Neural cell (in vitro differentiated cells): ENCODE data around the gene FAM20C.

Source experiments
- POLR2AphosphoS5 ChIP-seq: IDR thresholded peaks from 2 replicates; pipeline ENCODE4 v1.6.1; 2012
- REST ChIP-seq: IDR thresholded peaks from 2 replicates; pipeline ENCODE4 v1.6.1; 2012; ENCODE audit warnings: borderline replicate concordance

- TF ChIP-seq POLR2AphosphoS5 = no peak
- no peak for TF ChIP-seq REST
These were observed 38.1 kb upstream of the FAM20C start for GRCh38 chr7:154096-154799.
